Endothelial cell (in vitro differentiated cells): Measurements from ENCODE around the gene PTPN11. TPM values are rescaled to one million over a fixed set of nuclear protein-coding genes. Genes with fewer than 3 reads are reported as not detected.

Experiments used
- DNase-seq: peaks from one replicate; pipeline ENCODE4 v3.0.0; 2021; ENCODE audit warnings: low spot score
- H3K27ac Mint-ChIP-seq: one replicate; pipeline ENCODE4 v1.8.0; 2021; ENCODE audit warnings: mixed read lengths, inconsistent platforms; ENCODE audit not compliant: unreplicated experiment
- H3K27me3 Mint-ChIP-seq: one replicate; pipeline ENCODE4 v1.8.0; 2021; ENCODE audit warnings: mild to moderate bottlenecking, moderate library complexity, mixed read lengths, inconsistent platforms; ENCODE audit not compliant: unreplicated experiment
- H3K36me3 Mint-ChIP-seq: one replicate; pipeline ENCODE4 v1.8.0; 2021; ENCODE audit warnings: mild to moderate bottlenecking, low read depth, mixed read lengths, inconsistent platforms; ENCODE audit not compliant: unreplicated experiment
- H3K4me1 Mint-ChIP-seq: one replicate; pipeline ENCODE4 v1.8.0; 2021; ENCODE audit warnings: mild to moderate bottlenecking, mixed read lengths, inconsistent platforms; ENCODE audit not compliant: unreplicated experiment
- H3K4me3 Mint-ChIP-seq: one replicate; pipeline ENCODE4 v1.8.0; 2021; ENCODE audit warnings: mild to moderate bottlenecking, mixed read lengths, inconsistent platforms; ENCODE audit not compliant: unreplicated experiment
- H3K9me3 Mint-ChIP-seq: one replicate; pipeline ENCODE4 v1.8.0; 2021; ENCODE audit warnings: mixed read lengths, inconsistent platforms; ENCODE audit not compliant: unreplicated experiment
- CTCF ChIP-seq: fragments of 200-600 bp; sonication (generic); IDR thresholded peaks from one replicate; pipeline ENCODE4 v1.5.0; 2021; ENCODE audit warnings: antibody characterized with exemption; ENCODE audit not compliant: unreplicated experiment
- total RNA-seq: library from RNA; stranded (reverse); fragmentation: NEBNext Ultra II Directional; extraction: Animal tissue kit (Norgen Biotek cat#: 25700); gene quantifications from one replicate; pipeline ENCODE4 v1.2.1, GENCODE V29; 2021; ENCODE audit not compliant: unreplicated experiment

PTPN11 gene
- total RNA-seq, 1 donor from 2014 or later = 97.8 TPM

DNA sequence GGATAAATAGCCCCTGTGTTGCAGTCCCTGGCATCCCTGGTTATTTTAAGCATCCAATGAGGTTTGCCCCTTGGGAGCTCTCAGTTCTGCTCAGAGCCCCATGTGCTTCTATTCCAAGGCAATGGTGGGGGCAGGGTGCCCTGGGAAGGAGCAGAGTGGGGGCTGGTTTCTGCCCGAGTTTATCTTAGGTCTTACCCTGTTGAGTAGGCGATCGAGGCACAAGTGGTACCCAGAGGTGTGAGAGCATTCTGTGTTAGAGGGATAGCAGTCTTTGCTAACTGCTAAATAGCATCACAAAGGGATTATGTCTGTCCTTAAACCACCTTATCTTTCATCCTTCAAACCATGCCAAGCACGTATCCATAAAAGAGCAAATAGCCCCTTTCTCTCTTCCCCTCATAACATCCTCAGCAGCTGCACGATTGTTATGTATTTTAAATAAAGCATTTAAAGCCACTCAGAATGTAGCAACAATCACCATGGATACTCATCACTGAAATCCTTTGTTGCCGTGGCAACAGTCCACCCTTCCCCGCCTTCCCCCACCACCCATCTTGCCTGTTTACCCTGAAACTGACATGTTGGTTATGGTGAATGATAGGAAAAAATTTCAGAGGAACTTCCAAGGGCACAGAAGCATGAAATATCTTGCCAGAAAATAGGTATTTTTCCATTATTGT is 139.3 kb downstream of the PTPN11 start:
- TF ChIP-seq CTCF = no peak
- no peaks in the 10 kb centered on the region for H3K9me3 Mint-ChIP-seq
- H3K27me3 Mint-ChIP-seq = peaks cover 4% of the 10 kb centered on the region
- no peaks in the 10 kb centered on the region for H3K36me3 Mint-ChIP-seq
- DNase-seq = no peak
- no peak overlapping the region for H3K4me3 Mint-ChIP-seq
- H3K27ac Mint-ChIP-seq = no peak overlapping the region
- H3K4me1 Mint-ChIP-seq = no peaks in the 10 kb centered on the region

Other genes starting within 250 kb of the PTPN11 start
- gene HECTD4, start 36.5 kb upstream of the PTPN11 start, total RNA-seq = 47.9 TPM
- 1,436 TPM for gene RPL6, start 9.3 kb upstream of the PTPN11 start, total RNA-seq